OCI-LY7 (cell line): Measurements from ENCODE around the gene SLC25A30. TPM values are rescaled to one million over a fixed set of nuclear protein-coding genes. Genes with fewer than 3 reads are reported as not detected.

ENCODE experiments used
- total RNA-seq, 2 experiments: library from RNA; depleted of rRNA in 1 of 2; stranded (reverse); fragments of >200 nt in 1 of 2; shearing (Covaris generic) in 1 of 2; gene quantifications; 2 replicates each; pipeline ENCODE4 v1.2.3, GENCODE V29; 2014 to 2022

Gene SLC25A30
- total RNA-seq, 2 experiments from 2014 or later: 0.78 to 1.5 TPM

Other genes with a start within 250 kb of the SLC25A30 start
- gene KCTD4, start 217.3 kb downstream of the SLC25A30 start, total RNA-seq (2014; rRNA removed; shearing (Covaris generic)): not detected in 2 replicates
- not detected in 2 replicates for gene KCTD4, start 217.3 kb downstream of the SLC25A30 start, total RNA-seq (2022)
- 1,996 and 2,481 TPM in 2 replicates for gene TPT1, start 77.2 kb downstream of the SLC25A30 start, total RNA-seq (2014; rRNA removed; shearing (Covaris generic))
- 2,337 and 2,698 TPM in 2 replicates for gene TPT1, start 77.2 kb downstream of the SLC25A30 start, total RNA-seq (2022)
- gene COG3, start 46.6 kb upstream of the SLC25A30 start, total RNA-seq (2014; rRNA removed; shearing (Covaris generic)): 28.9 and 50.5 TPM in 2 replicates
- gene COG3, start 46.6 kb upstream of the SLC25A30 start, total RNA-seq (2022): 22.3 and 27.7 TPM in 2 replicates
- not detected in 2 replicates for gene ERICH6B, start 197.4 kb upstream of the SLC25A30 start, total RNA-seq (2014; rRNA removed; shearing (Covaris generic))
- not detected in 2 replicates for gene ERICH6B, start 197.4 kb upstream of the SLC25A30 start, total RNA-seq (2022)